NCI-H1105 treated with DMSO at 0.1 percent for 48 hours (cell line): ENCODE results near the gene TRAM2.

Source experiments
- DNase-seq: peaks from one replicate; lab custom pipeline; 2025; lab: John Stamatoyannopoulos, UW

The TRAM2 gene

DNA sequence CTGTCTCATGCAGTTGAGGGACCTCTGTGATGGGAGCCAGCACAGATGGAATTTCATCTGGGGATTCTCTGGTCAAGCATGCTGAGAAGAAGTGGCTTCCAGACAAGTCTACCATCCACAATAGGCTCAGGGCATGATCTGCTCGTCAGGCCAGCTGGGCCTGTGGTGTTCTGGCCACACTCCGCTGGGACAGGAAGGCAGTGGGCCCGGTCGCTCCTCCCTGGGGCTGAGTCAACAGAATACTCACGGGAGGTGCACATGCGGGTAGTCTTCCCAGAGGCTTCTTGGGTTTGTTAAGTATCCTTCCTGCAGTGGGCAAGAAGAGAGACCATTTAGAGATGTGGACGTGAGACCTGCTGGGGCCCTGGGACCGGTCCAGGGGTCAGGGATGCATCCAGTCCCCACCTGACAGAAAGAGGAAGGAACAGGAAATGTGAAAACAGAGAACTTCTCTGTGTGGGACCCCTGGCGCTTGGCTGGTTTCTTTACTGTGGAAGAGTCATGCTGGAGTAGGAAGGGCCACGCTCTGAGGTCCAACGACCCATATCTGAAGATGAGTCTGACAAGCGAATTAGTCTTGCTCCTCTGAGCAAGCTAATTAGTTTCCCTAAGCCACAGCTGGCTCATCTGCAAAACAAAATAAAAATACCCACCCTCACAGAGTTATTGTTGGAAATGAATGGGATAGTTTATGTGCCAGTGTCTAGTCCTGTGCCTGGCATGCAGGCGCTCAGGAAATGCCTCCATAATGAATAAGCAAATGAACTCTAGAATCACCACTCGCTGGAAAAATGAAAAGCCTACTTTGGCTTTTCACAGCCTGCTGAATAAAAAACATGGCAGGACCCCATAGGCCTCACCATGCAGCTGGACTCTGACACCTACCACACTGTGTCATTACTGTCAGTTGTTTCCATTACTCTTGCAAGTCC lies 67.3 kb downstream of the TRAM2 start:
- DNase-seq = no peak

DNA sequence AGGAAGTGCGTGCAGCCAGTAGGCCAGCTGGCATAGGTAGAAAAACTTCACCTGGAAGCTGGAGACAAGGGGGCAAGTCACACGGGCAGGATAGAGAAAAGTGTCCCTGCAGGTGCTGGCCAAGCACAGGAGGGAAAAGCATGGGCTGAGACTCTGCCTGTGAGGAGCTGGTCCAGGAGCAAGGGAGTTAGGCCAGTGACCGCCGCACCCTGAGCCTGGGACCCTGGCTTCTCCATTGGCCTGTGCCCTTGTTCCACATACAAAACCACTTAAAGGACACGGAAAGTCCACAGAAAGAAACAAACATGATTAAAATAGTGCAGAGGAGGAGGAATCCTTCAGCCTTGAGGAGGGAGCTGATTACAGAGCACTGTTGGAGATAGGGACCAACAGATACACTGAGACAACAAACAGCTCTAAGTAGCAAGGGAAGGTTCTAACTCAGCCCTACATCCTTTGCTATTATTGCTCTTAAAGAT lies 68.6 kb downstream of the TRAM2 start:
- DNase-seq = no peak

DNA sequence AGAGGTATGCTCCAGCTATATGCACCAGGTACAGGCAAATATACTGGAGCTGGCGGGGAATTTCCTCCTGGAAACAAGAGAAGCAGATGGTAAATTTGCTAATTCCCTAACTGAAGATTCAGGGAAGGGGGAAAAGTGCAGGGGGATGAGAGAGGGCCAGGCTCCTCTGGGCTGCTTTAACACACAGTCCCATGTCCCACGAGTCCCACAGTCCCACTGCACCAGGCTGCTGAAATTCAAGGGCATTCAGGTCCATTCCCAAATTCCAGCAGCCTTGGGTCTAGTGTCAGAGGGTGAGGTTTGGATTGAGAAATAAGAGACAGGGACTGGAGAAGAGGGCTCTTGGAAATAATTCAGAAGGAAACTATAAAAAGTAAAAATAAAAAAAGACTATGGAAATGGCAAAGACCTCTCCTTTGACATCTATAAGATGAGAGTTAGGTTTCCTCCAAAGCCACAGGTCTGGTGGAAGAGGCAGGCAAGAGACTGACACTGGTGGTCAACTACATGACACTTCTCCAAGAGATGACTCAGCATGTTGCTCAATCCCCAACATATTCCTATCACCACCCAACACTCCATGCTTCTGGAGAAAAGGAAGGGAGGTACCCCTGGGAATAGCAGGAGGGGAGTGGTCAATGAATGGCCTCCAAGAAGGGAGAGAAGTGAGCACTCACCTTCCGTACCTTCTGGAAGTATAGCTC lies 69.2 kb downstream of the TRAM2 start:
- no peak for DNase-seq

DNA sequence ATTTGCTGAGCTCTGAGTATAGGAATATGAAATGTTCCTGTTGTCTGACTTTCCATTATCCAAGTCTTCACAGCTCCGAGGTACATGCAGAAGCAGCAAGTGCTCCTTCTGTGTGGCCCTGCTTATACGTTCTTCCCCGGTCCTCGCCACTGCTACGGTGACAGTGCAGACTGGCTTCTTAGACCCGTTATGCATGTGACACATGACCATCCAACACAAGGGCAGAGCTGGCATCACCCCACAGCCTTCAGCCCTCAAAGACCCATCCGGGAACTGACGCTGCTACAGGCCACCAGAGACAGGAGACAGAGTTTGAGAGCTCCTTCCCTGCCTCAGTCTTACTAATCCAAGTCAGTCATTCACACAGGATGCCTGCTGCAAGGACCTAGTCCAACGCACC lies 70.4 kb downstream of the TRAM2 start:
- no peak for DNase-seq

DNA sequence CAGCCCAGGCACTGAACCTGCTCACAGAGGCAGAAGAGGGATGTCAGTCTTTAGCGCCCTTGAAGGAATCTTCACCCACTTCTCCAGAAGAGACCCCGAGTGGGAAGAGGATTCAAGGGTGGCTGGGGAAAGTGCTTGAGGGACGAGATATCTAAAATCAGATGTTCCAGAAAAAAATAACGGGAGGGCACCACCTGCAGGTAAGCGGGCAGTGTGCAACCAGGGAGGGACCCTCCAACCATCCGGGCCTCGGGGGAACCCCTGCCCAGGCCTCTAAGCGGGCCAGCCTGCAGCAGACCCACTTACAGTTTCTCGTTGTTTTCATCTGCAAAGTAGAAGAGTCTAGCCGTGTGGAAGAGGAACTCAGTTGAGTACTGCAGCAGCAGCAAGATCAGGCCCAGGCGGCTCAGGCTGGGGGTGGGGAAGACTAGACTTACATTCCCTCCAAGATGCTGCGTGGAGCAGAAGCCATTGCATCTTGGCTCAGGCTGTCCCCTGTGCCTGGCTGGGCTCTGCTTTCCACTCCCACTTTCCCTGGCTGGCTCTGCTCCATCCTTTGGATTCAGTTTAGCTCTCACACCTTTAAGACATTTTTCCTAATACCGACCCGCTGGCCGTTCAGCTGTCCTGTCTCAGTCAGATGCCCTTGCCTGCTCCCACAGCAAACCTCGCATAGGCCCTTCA lies 71.0 kb downstream of the TRAM2 start:
- DNase-seq = no peak

DNA sequence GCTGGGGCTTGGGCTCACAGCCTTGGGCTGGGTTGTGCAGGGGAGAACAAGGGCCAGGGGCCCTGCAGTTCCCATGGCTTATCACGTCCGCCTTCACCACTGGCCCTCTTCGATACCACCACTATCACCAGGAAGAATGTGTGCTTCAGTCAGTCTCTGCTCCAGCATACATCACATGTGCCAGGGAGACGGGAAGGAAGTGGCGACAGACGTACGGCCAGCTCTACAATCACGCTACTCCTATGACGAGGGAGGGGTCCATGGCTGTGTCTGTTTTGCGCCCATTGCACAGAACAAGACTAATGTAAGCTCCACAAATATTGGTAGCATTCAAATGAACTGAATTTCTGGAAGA lies 72.1 kb downstream of the TRAM2 start:
- no peak for DNase-seq

DNA sequence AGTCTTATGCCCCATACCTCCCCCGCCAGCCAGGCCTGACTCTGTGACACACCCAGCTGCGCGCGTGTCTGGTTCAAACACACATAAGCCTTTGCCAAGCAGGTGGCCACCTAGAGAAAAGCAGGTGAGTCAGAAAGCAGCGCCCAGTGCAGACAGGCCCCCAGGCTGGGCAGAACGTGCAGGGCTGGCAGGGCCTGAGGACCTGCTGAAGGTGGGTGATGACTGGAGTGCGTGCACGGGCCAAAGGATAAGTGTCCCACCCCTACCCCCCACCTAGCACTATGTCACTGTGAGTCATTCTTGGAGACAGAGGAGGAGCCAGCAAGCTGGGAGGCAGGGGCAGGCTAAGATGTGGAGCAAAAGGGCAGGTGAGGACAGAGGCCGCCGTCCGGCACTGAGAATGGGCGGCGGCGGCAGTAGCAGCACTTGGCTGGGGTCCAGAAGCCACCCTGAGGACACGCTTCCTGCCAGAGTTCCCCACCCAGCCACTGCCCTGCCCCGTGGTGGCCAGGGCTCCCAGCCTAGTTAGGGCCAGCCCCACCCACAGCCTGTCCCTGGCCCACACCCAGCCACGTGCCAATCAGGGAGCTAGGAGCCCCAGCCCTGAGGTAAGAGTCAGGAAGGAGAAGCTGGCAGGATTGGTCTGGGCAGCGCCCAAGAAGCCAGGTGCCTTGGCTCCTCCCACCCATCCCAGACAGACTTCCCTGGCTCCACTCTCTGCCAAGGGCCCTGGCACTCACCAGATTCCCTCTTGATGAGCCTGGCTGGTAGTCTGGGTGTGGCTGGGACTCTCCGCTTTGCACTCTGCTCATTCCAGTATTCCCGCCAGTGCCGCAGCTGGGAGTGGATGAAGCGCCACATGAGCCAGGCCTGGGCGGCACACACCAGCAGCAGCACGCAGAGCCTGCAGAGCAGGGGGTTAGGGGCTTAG lies 72.7 kb downstream of the TRAM2 start:
- peak; percentile 95 for DNase-seq

DNA sequence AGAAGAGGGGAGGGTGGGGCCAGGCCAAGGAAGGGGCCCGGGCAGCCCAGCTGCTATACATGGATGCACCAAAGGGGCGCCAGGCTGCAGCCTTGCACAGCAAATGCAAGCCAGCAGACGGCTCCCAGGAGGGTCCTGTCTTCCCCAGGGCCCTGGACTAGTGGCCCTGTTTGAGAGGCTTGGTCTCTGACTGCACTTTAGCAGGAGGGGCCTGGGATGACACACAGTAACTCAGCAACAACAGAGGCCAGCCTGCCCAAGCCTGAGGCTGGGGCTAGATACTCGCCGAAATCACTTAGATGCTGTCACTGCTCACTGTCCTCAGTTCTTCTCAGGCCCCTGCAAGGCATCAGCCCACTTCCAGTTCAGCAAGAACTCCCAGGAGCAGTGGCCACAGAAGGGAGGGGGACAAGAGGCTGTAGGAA lies 73.5 kb downstream of the TRAM2 start:
- DNase-seq = no peak

DNA sequence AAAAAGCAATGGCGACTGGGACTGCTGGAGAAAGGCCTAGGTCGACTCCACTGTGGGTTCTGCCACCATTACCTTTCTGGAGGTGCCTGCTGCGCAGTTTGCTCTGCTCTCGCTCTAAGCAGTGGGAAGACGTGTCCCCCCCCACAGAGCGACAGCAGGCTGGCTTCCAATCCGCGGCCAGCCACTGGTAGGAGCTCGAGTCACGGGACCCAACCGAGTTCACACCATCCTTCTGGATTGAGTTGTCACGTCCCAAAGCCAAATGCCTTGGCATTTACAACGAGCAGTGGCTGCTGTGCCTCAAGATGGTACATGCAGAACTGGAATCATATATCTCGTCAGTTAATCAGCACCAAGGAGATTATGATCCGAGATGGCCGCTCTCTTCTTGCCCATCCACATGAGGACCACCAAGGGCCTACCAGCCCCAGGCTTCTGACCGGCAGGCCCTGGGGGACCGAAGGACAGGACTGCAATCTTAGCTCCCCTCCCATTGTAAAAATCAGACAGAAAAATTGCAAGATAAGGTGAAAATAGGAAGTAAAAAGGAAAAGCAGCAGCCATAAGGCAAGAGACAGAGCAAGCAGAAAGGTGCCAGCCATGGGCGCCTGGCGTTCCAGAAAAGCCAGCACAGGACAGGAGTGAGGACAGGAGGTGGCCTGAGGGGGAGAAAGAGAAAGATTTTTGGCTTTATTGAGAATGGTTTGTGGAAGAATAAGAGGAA lies 74.4 kb downstream of the TRAM2 start:
- DNase-seq = no peak

DNA sequence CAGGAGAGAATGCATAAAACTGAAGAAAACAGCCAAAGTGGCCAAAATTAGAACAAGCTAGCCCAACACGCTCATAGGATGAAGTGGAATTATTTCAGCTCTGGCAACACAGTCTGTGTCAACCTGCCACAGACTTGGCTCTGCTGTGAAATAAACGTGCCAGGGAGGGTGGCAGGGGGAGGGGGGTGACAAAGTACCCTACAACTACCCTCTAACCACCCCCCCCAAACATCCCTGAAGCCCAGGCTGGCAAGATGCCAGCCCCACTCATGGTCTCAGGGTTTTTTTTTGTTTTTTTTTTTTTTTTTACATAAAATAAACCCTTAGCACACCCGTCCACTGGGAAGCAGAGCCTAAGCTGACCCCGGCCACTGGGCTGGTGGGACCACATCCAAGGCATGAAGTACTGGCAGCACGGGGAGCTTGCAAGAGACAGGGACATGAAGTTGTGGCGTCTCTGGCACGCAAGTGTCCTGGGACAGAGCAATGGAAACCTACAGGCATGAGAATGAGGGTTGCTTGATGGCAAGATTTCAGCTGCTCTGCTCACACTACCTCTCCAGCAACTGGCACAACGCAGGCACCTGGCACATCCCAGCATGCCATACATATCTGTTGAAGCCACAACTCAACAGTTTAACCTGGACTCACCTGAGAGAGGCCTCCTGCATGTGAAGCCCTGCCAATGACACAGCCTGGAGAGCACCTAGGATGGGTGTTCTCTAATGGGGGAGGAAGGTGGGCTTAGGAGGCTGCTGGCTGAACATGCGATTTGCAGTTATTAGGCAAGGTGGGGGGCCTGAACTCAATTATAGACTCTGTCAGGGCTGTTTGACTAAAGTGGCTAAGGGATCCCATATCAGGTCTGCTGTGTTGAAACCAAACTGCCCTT lies 76.4 kb downstream of the TRAM2 start:
- no peak for DNase-seq

DNA sequence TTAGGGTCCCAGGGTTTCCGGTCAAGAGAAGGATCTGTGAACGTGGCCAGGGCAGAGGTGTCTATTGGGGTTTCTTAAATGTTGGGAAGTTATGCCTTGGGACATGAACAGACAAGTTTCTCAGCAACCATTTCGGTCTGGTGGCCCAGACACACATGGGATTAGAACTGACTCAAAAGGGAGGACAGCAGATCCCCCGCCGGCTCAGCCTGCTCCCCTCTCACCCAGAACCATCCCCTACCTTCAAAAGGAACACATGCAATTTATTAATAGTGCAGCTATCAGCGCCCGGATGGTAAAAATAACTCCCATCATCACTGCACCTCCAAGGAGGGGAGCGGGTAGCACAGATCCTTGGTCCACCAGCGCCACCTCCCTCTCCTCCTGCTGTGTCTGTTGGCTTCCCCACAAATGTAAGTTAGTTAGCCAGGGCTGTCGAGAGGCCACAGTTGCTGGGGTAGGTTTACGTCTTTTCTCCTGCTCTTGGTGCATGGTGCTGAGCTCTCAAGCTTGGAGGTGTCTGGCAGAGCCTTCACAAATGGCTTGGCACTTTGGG lies 77.1 kb downstream of the TRAM2 start:
- no peak for DNase-seq

DNA sequence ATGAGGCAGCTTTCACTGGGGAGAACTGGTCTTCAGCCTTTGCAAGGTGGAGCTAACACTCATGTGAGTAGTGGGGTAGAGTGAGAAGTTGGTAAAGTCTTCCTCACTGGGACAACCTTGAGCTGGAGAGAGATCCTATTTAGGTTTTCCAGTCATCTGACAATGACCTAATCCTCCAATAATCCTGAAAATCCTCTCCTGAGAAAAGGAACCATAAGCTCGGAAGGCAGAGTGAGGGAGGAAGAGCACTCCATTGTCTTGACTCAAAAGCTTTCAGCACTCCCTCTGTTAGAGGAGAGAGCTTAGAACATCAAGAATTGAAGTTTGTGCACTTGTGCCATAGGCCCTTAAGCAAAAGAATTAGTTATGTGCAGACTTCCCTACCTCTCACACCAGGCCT lies 77.8 kb downstream of the TRAM2 start:
- DNase-seq = no peak

DNA sequence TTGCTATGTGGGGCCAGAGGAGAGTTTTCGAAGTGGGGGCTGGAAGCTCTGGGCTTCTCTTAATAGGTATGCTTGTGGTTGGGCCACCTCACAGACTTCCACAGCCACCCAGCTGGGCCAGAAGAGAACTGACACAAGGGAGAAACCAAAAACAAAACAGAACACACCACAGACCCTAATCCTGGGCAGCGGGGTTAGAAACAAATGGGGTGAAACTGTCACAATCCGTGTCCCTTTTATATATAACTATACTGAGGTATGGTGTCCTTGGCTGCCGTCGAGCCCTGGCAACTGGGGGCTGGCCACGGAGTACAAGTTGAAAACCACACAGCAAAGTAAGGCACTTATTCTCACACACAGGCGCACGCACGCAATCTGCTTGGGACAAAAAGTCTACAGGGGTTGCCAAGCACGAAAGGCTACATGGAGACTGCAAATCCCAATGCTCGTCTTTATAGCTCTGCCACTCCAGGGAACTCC lies 78.3 kb downstream of the TRAM2 start:
- no peak for DNase-seq

DNA sequence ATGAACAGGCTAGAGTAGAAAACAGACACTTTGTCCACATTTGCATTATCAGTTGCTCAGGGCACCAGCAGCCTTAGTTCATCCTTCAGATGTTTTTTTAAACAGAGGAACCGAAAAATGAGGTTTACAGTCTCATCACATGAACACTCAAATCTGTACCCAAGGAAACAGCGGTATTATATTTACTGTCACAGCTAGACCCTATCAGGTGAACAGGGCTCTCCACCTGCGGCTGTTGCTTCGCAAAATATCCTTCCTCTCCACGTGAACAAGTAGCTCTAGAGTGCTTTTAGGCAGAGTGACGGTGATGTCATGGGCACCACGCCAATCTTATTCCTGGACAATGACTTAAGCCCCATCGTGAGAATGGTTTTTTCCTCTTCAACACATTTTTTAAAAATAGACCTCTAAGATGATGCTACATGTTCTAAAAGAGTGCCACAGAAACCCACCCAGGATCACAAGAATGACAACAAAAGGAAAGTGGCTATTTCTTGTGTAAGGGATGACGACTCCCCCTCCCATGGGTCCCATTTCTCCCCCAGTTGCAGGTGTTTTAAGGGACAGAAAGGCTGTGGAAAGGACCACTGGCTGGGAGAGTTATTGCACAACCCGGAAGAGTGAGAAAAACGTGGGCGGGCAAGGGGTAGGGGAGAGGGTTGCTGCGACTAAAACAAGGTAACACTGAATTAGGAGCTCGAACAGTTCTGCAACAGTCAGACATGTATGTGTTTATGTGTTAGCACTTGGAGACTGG lies 79.0 kb downstream of the TRAM2 start:
- peak; percentile 73 for DNase-seq

DNA sequence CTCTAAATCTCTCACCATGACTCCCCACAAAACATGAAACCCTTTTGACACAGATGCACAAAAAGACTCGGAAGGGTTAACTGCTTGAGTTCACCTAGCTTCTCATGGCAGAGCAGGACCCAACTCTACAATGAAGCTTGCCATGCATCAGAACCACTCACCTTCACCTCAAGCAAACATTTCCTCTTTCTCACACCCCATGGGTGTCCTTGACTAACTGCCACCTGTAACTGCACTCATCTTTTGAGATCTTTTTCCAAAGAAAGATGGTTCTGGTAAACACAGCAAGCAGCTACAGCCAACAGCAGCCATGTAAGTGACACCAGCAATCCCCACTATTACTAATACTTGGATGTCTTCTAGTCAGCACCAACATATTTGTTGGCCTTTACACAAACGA lies 80.2 kb downstream of the TRAM2 start:
- DNase-seq = no peak

DNA sequence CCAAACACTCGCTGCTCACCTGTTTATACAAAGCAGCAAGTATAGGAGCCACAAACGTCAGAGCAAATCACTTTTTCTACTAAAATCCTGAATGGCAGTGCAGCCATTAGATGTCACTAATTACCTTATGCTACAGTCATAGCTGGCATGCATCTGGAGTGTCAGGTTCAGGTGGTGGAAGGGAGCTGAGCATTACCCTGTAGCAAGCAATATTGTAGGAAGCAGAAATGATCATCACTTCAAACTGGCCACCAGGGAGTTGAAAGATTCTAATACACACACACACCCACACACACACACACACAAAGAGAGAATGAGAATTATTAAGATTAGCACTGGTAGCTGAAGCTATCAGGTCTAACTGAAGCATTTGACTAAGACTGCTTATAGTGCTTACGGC lies 80.9 kb downstream of the TRAM2 start:
- no peak for DNase-seq

DNA sequence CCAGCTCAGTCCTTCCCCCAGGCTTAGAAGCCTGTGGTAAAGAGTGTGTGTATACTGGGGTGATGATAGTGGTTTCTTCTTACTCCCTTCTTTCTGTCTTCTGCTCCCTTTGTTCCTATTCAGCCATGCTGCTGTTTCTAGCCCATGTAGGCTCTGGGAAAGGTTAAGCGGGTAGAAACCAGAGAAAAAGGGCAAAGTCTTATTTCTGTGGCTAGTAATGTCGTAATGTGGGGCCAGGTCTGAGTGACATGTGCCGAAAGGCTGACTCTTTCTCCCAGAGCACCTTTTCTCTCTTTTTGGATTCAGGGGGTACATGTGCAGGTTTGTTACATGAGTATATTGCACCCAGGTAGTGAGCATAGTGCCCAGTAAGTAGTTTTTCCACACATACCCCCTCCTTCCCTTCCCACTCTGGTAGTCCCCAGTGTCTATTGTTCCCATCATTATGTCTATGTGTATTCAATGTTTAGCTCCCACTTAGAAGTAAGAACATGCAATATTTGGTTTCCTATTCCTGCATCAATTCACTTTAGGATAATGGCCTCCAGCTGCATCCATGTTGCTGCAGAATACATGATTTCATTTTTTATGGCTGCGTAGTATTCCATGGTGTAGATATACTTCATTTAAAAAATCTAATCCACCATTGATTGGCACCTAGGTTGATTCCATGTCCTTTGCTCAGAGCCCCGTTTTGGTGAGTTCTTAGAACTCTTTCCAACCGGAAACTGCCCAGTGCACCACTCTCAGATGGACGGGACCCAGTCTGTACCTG lies 82.4 kb downstream of the TRAM2 start:
- no peak for DNase-seq

DNA sequence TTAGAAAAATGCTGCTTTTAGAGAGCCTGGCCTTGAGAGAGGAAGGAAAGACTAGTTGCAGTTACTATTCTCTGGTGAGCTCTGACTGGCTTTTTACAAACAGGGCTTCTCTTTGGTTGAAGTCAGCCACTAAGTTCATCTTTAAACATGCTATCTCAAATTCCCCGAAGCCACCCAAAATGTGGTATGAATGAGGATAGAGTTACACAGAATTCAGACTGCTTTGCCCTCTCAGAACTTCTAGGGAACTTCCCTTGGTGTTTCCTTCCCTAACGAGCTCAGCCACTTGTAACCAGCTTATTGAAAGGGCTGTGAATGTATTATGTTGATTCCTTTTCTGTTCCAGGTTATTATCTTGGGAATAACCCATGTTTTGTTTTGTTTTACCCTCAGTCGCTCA lies 83.2 kb downstream of the TRAM2 start:
- no peak for DNase-seq
